Body of pancreas (tissue), 4 donors: ENCODE measurements around the gene C15orf61. TPM values are rescaled to one million over a fixed set of nuclear protein-coding genes. Genes with fewer than 3 reads are reported as not detected.

Source experiments
- ATAC-seq: fragments of 150-250 bp; one replicate; pipeline ENCODE4 v1.9.1; 2016
- DNase-seq, 4 donors: peaks; one replicate each; pipeline ENCODE4 v3.0.0-alpha.2; 2019
- H3K27ac ChIP-seq, 4 donors: fragments of 200-600 bp; sonication (generic); 1 replicate in 3 of 4; 2 replicates in 1 of 4; pipeline versions ENCODE4 v1.5.1 to v1.6.1; 2016 to 2019; ENCODE audit warnings: mild to moderate bottlenecking in 1 of 4, mixed read lengths in 1 of 4, moderate library complexity in 1 of 4
- H3K27me3 ChIP-seq, 2 donors: fragments of 200-600 bp; sonication (generic); one replicate each; pipeline ENCODE4 v1.6.0; 2016; ENCODE audit warnings: mild to moderate bottlenecking in 1 of 2
- H3K36me3 ChIP-seq, 2 donors: fragments of 200-600 bp; sonication (generic); replicated peaks in 1 of 2; 2 replicates each; pipeline ENCODE4 v1.5.1; 2016; ENCODE audit warnings: low read depth in 2 of 2; ENCODE audit not compliant: insufficient read depth in 1 of 2
- H3K4me1 ChIP-seq: fragments of 200-600 bp; sonication (generic); one replicate; pipeline ENCODE4 v1.6.0; 2016
- H3K4me3 ChIP-seq, 2 donors: fragments of 200-600 bp; sonication (generic); 1 replicate in 1 of 2; 2 replicates in 1 of 2; pipeline ENCODE4 v1.5.1; 2016 to 2019
- H3K9me3 ChIP-seq, 3 donors: fragments of 200-600 bp; sonication (generic); 1 replicate in 2 of 3; 2 replicates in 1 of 3; pipeline ENCODE4 v1.5.1; 2016
- CTCF ChIP-seq, 7 experiments: fragments of 450-650 bp in 4 of 7; fragments of 200-600 bp in 3 of 7; sonication (generic) in 3 of 7; IDR thresholded peaks; one replicate each; pipeline ENCODE4 v1.5.1; 2016 to 2019; ENCODE audit warnings: antibody characterized with exemption in 7 of 7
- POLR2A ChIP-seq, 3 donors: fragments of 450-650 bp; IDR thresholded peaks; one replicate each; pipeline ENCODE4 v1.6.1; 2016; ENCODE audit warnings: antibody characterized with exemption in 3 of 3, mild to moderate bottlenecking in 2 of 3
- WGBS, 2 donors: methylation state at CpG; one replicate each; pipeline ENCODE4 v1.1.5; 2017; 5-methylcytosine and 5-hydroxymethylcytosine counted together
- intact Hi-C: fragments of 100-400 bp; cut with DNase I; formaldehyde crosslinking; loops from one replicate; pipeline ENCODE4 v1.15.1; 2023
- total RNA-seq, 2 donors: library from RNA; depleted of rRNA; stranded (reverse); fragments of >200 nt; gene quantifications; one replicate each; pipeline ENCODE4 v1.1.0, GENCODE V29; 2016

The C15orf61 gene
- total RNA-seq, 2 donors from 2014 or later, result 0.78 to 5.6 TPM

DNA sequence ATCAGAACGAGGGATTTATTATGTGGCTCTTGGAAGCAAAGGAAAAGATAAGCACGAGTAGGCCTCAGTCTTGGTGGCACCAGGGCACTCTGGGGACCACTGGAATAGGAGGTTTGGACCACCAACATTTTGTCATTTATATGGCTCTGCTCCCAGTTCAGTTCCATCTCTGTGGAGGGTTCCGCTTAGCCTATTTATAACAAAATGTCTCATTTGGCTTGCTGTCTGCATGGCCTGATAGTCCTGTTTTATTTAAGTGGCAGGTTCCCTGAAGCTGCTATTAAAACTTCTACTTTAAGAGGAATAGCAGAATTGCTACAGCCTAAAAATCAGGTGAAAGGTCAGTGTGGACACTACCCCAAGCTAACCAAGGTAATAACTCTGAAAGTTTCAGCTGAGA is 48.7 kb downstream of the C15orf61 start:
- Histone ChIP-seq H3K27me3 (no peaks in the 10 kb centered on the region), H3K36me3 (no peaks in the 10 kb centered on the region), H3K4me1 (no peaks in the 10 kb centered on the region), H3K9me3 (no peaks in the 10 kb centered on the region), H3K27ac (no peak overlapping the region), H3K4me3 (no peak overlapping the region)
- TF ChIP-seq POLR2A (IDR thresholded peaks at IDR 0.05) (no peak), CTCF (IDR thresholded peaks at IDR 0.05) (no peak)
- no peak for ATAC-seq
- no peak for DNase-seq
- 93 to 100% methylated on average over 3 of the region's 3 CpGs for WGBS, 2 donors
- intact Hi-C loops, result no loop called here

DNA sequence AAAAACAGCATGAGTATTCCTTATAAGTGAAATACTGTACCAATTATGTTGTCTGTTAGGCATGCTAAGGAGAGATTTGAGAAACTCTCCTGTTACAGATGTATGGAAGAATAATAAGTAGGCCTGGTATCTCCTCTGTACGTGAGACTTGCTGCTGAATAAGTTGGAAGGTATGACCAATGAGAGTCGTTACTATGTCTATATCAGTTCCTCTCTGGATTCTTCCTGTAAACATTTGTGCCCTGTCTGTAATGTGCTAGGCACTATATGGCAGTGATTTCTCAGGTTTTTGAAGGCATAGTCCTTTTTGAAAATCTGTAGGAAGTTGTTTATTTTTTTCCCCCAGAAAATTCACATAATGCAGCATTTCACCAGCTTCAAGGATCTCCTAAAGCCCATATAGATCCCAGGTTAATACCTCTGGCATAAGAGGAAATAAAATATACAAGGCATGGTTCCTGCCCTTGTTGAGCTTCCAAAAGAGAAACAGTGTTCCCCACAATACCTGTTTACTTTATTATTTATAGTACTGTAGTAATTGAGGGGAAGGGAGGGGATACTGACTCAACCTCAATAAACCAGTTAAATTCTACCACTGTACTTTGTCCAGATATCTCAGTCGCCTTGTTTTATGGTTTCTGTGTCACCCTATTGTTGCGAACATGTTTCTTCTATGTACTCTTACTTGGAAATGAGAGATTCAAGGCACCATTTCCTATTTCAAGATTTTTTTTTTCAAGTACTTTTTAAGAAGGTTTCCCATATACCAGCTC is 50.1 kb downstream of the C15orf61 start:
- intact Hi-C loops, result no loop called here
- Histone ChIP-seq H3K4me3 (no peak overlapping the region), H3K9me3 (no peaks in the 10 kb centered on the region), H3K27me3 (no peaks in the 10 kb centered on the region), H3K27ac (no peak overlapping the region), H3K4me1 (no peaks in the 10 kb centered on the region), H3K36me3 (no peaks in the 10 kb centered on the region)
- 96% methylated on average over 4 of the region's 4 CpGs for WGBS, 2 donors
- ATAC-seq, result no peak
- TF ChIP-seq POLR2A (IDR thresholded peaks at IDR 0.05) (no peak), CTCF (IDR thresholded peaks at IDR 0.05) (no peak)
- no peak for DNase-seq

- Histone ChIP-seq H3K9me3 (no peaks in the 10 kb centered on the region), H3K36me3 (no peaks in the 10 kb centered on the region), H3K27me3 (no peaks in the 10 kb centered on the region), H3K4me1 (no peaks in the 10 kb centered on the region), H3K27ac (no peak overlapping the region), H3K4me3 (no peak overlapping the region)
- 94 to 95% methylated on average over 5 of the region's 5 CpGs for WGBS, 2 donors
- intact Hi-C loops, result no loop called here
- DNase-seq (no peak), ATAC-seq (no peak)
- TF ChIP-seq CTCF (IDR thresholded peaks at IDR 0.05), result no peak
- TF ChIP-seq POLR2A (IDR thresholded peaks at IDR 0.05), result no peak
Measured at GRCh38 chr15:67571648-67572415, 50.9 kb downstream of the C15orf61 start.

GRCh38 chr15:67573194-67573593 is 52.3 kb downstream of the C15orf61 start:
- no peaks in the 10 kb centered on the region for H3K27me3 ChIP-seq
- ATAC-seq (no peak), DNase-seq (no peak)
- intact Hi-C loops, result no loop called here
- no peak overlapping the region for H3K4me3 ChIP-seq
- no peaks in the 10 kb centered on the region for H3K9me3 ChIP-seq
- no peaks in the 10 kb centered on the region for H3K4me1 ChIP-seq
- 94 to 97% methylated on average over 3 of the region's 3 CpGs for WGBS, 2 donors
- no peak overlapping the region for H3K27ac ChIP-seq
- no peaks in the 10 kb centered on the region for H3K36me3 ChIP-seq
- TF ChIP-seq POLR2A (IDR thresholded peaks at IDR 0.05) (no peak), CTCF (IDR thresholded peaks at IDR 0.05) (no peak)
